Measurements from ENCODE around the gene CCDC136. TPM values are rescaled to one million over a fixed set of nuclear protein-coding genes. Genes with fewer than 3 reads are reported as not detected.

Gene CCDC136
- total RNA-seq = 1 to 10 TPM; 7.5 to 7.7 TPM
- total RNA-seq = 10.1 to 13.1 reads per million in 2 donors

- DNase-seq (peak; percentile 54 to 82 (median 80)), ATAC-seq (peak; percentile 90)
- H3K9me3 ChIP-seq (ENCODE audit: control insufficient read depth, low read length, poor library complexity, severe bottlenecking) = no peaks in the 10 kb centered on the region
- no peak within 1 kb of the TSS for H3K27ac Mint-ChIP-seq
- peak within 1 kb of the TSS; percentile 93 for H3K4me3 Mint-ChIP-seq
- H3K4me1 Mint-ChIP-seq = peaks cover 18% of the 10 kb centered on the region
- H3K27me3 Mint-ChIP-seq = no peaks in the 10 kb centered on the region
- H3K36me3 Mint-ChIP-seq (ENCODE audit: low read depth) = peaks cover 4% of the 10 kb centered on the region
These were observed at the start of gene CCDC136 for GRCh38 chr7:128791121-128791971. Gene CCDC136, plus strand, starts transcription at chr7:128791968. Its CDS starts 444 bp downstream, at chr7:128792412.

DNA sequence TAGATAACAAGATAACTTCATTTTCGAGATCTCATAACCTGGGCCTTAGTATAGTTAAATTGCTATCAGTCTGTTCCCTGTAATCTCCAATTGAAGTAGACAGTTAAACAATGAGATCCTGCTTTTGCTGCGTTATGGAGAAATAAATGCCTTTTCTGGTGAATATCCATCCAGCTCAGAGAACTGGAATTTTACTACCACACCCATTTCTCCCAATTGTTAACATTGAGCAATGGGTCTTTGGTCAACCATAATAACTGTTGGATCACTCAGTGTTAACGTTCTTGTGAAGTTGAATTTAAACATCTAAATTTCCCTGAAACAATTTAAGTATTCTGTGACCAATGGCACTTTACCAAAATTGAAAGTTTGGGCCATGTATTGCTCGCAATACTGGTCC lies 49.6 kb upstream of the CCDC136 start:
- ATAC-seq (no peak), DNase-seq (no peak)
- Mint-ChIP-seq H3K27ac (no peak overlapping the region), H3K4me1 (peaks cover 40% of the 10 kb centered on the region), H3K36me3 (ENCODE audit: low read depth) (peaks cover 2% of the 10 kb centered on the region), H3K4me3 (no peak overlapping the region), H3K27me3 (no peaks in the 10 kb centered on the region)
- no peaks in the 10 kb centered on the region for H3K9me3 ChIP-seq (ENCODE audit: control insufficient read depth, low read length, poor library complexity, severe bottlenecking)

GRCh38 chr7:128743112-128743772 lies 48.5 kb upstream of the CCDC136 start:
- Mint-ChIP-seq H3K36me3 (ENCODE audit: low read depth) (peaks cover 2% of the 10 kb centered on the region), H3K27ac (no peak overlapping the region), H3K4me3 (no peak overlapping the region), H3K27me3 (no peaks in the 10 kb centered on the region), H3K4me1 (peaks cover 42% of the 10 kb centered on the region)
- no peaks in the 10 kb centered on the region for H3K9me3 ChIP-seq (ENCODE audit: control insufficient read depth, low read length, poor library complexity, severe bottlenecking)
- DNase-seq (no peak), ATAC-seq (no peak)

DNA sequence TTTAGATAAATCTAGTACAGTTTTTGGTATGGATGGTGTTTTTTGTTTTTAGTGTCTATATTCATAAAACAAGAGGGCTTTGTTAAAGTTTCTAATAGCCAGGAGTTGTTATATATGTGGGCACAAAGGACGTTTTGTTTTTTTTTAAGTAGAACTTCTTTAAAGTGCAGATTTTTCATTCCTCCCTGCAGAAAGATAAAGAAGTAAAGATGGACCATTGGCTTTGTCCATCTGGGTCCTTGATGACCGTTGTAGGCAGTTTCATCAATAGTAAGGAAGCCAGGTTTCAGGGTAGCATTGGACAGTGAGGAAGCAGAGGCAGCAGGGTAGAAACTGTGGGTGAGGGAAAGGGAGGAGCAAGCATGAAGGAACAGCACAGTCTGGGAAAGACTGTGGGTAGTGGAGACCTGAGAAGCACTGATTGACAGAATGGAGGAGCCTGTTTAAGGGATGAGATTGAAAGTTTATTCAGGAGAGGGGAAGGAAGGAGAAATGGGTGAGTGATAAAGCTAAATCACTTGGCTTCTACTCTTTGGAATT lies 47.3 kb upstream of the CCDC136 start:
- peak overlapping the region; percentile 81 for H3K27ac Mint-ChIP-seq
- no peaks in the 10 kb centered on the region for H3K27me3 Mint-ChIP-seq
- peaks cover 2% of the 10 kb centered on the region for H3K36me3 Mint-ChIP-seq (ENCODE audit: low read depth)
- H3K4me1 Mint-ChIP-seq = peaks cover 33% of the 10 kb centered on the region
- DNase-seq (no peak), ATAC-seq (no peak)
- no peak overlapping the region for H3K4me3 Mint-ChIP-seq
- H3K9me3 ChIP-seq (ENCODE audit: control insufficient read depth, low read length, poor library complexity, severe bottlenecking) = no peaks in the 10 kb centered on the region

DNA sequence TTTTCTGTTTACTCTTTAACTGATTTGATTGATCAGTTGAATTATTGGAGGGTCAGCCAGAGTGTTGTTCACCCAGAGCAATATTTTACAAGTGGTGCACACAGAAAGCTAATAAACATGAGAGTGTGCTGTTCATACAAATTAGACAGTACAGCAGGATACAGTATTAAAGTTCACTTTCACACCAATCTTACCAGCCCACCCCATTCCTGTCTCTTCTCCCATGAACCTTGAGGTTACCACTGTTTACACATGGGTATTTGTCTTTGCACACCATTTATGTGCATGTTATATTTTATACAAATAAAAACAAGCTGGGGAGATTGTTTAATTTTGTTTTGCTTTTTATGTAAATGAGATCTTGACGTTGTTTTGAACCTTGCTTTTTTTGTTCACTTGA lies 46.1 kb upstream of the CCDC136 start:
- Mint-ChIP-seq H3K4me3 (no peak overlapping the region), H3K36me3 (ENCODE audit: low read depth) (no peaks in the 10 kb centered on the region), H3K27me3 (no peaks in the 10 kb centered on the region), H3K4me1 (peaks cover 25% of the 10 kb centered on the region), H3K27ac (peak overlapping the region; percentile 16)
- no peaks in the 10 kb centered on the region for H3K9me3 ChIP-seq (ENCODE audit: control insufficient read depth, low read length, poor library complexity, severe bottlenecking)
- ATAC-seq = no peak
- DNase-seq = no peak

- no peak for ATAC-seq
- H3K9me3 ChIP-seq (ENCODE audit: control insufficient read depth, low read length, poor library complexity, severe bottlenecking) = no peaks in the 10 kb centered on the region
- H3K36me3 Mint-ChIP-seq (ENCODE audit: low read depth) = no peaks in the 10 kb centered on the region
These were observed 44.3 kb upstream of the CCDC136 start for GRCh38 chr7:128747327-128748079.

GRCh38 chr7:128752251-128752650 lies 39.5 kb upstream of the CCDC136 start:
- Mint-ChIP-seq H3K4me1 (peaks cover 4% of the 10 kb centered on the region), H3K27ac (no peak overlapping the region), H3K4me3 (no peak overlapping the region), H3K36me3 (ENCODE audit: low read depth) (peaks cover 3% of the 10 kb centered on the region), H3K27me3 (no peaks in the 10 kb centered on the region)
- no peak for DNase-seq
- no peak for ATAC-seq
- H3K9me3 ChIP-seq (ENCODE audit: control insufficient read depth, low read length, poor library complexity, severe bottlenecking) = no peaks in the 10 kb centered on the region

More at GRCh38 chr7:128747327-128748079, 44.3 kb upstream of the CCDC136 start:
- H3K27me3 Mint-ChIP-seq = no peaks in the 10 kb centered on the region
- no peak for DNase-seq
- peaks cover 14% of the 10 kb centered on the region for H3K4me1 Mint-ChIP-seq
- H3K27ac Mint-ChIP-seq = no peak overlapping the region
- no peak overlapping the region for H3K4me3 Mint-ChIP-seq

- no peaks in the 10 kb centered on the region for H3K9me3 ChIP-seq (ENCODE audit: control insufficient read depth, low read length, poor library complexity, severe bottlenecking)
- no peak overlapping the region for H3K27ac Mint-ChIP-seq
- H3K27me3 Mint-ChIP-seq = no peaks in the 10 kb centered on the region
- ATAC-seq (no peak), DNase-seq (no peak)
- no peak overlapping the region for H3K4me3 Mint-ChIP-seq
- peaks cover 6% of the 10 kb centered on the region for H3K36me3 Mint-ChIP-seq (ENCODE audit: low read depth)
- peaks cover 2% of the 10 kb centered on the region for H3K4me1 Mint-ChIP-seq
These were observed 36.5 kb upstream of the CCDC136 start for GRCh38 chr7:128755075-128755818.

- Mint-ChIP-seq H3K4me1 (peaks cover 2% of the 10 kb centered on the region), H3K4me3 (no peak overlapping the region), H3K36me3 (ENCODE audit: low read depth) (peaks cover 6% of the 10 kb centered on the region), H3K27me3 (no peaks in the 10 kb centered on the region), H3K27ac (peak overlapping the region; percentile 16)
- H3K9me3 ChIP-seq (ENCODE audit: control insufficient read depth, low read length, poor library complexity, severe bottlenecking) = no peaks in the 10 kb centered on the region
- DNase-seq (no peak), ATAC-seq (no peak)
These were observed 35.8 kb upstream of the CCDC136 start for GRCh38 chr7:128755819-128756476.

- ATAC-seq (no peak), DNase-seq (no peak)
- Mint-ChIP-seq H3K4me3 (no peak overlapping the region), H3K4me1 (peaks cover 2% of the 10 kb centered on the region), H3K36me3 (ENCODE audit: low read depth) (peaks cover 6% of the 10 kb centered on the region), H3K27ac (peak overlapping the region; percentile 16), H3K27me3 (no peaks in the 10 kb centered on the region)
- H3K9me3 ChIP-seq (ENCODE audit: control insufficient read depth, low read length, poor library complexity, severe bottlenecking) = no peaks in the 10 kb centered on the region
These were observed 34.6 kb upstream of the CCDC136 start for GRCh38 chr7:128757203-128757602.

DNA sequence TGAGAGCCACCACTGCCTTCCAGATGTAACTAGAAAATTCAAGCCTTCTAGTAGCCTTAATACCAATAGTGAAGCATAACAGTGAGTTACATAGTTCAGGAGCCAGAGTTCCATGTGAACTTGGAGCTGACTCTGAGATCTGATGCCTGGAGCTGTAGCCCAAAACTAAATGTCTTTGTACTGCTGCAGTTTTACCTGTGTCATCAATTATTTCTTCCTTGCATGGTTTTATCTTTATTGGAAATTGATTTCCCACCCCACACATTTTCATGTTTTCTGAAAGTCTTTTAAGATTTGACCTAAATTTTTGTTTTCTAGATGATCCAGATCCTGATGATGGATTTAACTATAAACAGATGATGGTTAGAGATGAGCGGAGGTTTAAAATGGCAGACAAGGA lies 33.2 kb upstream of the CCDC136 start:
- H3K9me3 ChIP-seq (ENCODE audit: control insufficient read depth, low read length, poor library complexity, severe bottlenecking) = no peaks in the 10 kb centered on the region
- Mint-ChIP-seq H3K27me3 (no peaks in the 10 kb centered on the region), H3K4me3 (no peak overlapping the region), H3K4me1 (peaks cover 2% of the 10 kb centered on the region), H3K27ac (no peak overlapping the region), H3K36me3 (ENCODE audit: low read depth) (peaks cover 6% of the 10 kb centered on the region)
- ATAC-seq (no peak), DNase-seq (no peak)

DNA sequence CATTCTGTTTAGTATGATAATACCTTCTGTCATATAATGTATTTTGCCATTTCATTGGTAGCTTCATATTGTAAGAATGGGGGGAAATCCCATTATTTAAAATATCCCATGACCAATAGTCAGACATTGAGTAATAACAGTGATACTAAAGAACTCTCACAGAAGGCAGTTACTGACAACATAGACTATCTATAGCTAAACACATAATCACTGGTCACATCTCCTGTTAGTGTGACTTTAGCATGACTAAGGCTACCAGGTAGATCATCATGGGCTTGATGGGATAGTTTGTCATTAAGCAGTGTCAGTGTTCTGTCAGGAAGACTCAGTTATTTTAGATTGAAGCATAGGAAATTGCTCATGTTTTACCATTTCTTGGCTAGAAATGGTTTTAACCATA lies 32.5 kb upstream of the CCDC136 start:
- H3K4me3 Mint-ChIP-seq = no peak overlapping the region
- no peak for ATAC-seq
- H3K36me3 Mint-ChIP-seq (ENCODE audit: low read depth) = peaks cover 5% of the 10 kb centered on the region

More for the DNA sequence above, 32.5 kb upstream of the CCDC136 start:
- peaks cover 2% of the 10 kb centered on the region for H3K4me1 Mint-ChIP-seq
- no peaks in the 10 kb centered on the region for H3K27me3 Mint-ChIP-seq
- no peak for DNase-seq
- no peak overlapping the region for H3K27ac Mint-ChIP-seq
- H3K9me3 ChIP-seq (ENCODE audit: control insufficient read depth, low read length, poor library complexity, severe bottlenecking) = no peaks in the 10 kb centered on the region

Measured in T-helper 17 cell (primary cell).